NCI-H446 treated with DMSO at 0.1 percent for 48 hours (cell line): ENCODE results near the gene A4GNT.
"Not testable (repeated sequence)": the region's sequence is repeated elsewhere in the genome, so short reads cannot be mapped to it uniquely, and the experiment has no call there.

Source experiments
- DNase-seq: peaks from one replicate; lab custom pipeline; 2025; lab: John Stamatoyannopoulos, UW

The A4GNT gene

DNA sequence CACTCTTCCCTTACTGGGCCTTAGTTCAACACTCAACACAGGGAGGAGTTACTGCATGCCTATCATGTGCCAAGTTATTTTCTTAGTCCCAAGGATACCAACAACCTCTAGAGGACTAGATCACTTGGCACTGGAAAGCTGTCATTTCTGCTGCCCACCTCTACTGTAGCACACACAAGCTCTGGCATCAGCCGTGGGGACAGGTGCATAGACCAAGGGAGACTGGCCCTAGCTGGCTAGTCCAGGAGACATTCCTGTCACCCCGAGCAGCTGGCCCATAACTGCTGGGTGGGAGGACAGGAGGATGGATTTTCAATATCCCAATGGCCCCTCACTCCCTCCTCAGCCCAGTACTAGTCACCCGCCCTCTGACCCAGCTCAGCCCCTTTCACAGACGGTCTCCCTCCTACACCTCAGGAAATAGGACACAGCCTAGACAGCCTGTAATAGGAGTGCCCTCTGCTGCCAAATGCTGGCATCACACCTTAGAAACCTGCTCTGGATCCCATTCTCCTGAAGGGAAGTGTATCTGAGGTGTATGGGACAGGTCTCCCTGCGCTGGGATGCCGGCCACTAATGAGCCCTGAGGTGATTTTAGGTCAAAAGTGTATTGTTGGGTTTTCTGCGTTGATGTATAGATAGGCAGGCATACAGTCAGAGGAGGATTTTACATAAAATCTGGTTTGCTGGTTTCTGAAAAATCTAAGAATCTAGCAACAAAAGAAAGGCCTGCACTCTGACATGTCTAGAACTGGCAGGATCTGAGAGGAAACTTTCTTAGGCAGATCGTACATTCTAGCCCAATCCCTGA is 13.4 kb downstream of the A4GNT start:
- DNase-seq: peak; percentile 48

GRCh38 chr3:138114988-138115971 is 16.9 kb downstream of the A4GNT start, which contains the start of gene DZIP1L:
Gene DZIP1L (minus strand): TSS chr3:138115608. CDS start chr3:138103971, 11,637 bp downstream.
- DNase-seq: peak; percentile 43

DNA sequence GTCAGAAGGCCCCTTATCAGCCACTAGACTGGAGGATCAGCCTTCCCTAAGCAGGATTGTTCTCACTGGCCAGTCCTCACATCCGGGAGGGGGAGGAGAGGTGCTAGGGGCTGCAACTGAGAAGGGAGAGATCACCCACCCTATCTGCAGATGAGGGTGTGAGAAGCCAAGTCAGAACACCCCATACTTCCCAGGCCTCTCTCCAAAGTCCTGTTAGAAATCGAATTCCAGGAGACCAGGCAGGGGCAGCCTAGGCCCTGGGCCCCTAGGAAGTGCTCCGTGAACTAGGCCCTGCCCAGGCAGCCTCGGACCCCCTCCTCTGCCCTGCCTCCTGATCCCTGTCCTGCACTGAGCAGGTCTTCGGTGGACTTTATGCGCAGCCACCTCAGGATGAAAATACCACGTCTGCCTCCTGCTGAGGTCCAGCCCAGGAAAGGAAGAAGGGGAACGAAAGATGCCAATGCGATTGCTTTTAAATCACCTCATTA is 17.7 kb downstream of the A4GNT start:
- no peak for DNase-seq

- DNase-seq: no peak
Observed at GRCh38 chr3:138113326-138113725, 18.9 kb downstream of the A4GNT start.

DNA sequence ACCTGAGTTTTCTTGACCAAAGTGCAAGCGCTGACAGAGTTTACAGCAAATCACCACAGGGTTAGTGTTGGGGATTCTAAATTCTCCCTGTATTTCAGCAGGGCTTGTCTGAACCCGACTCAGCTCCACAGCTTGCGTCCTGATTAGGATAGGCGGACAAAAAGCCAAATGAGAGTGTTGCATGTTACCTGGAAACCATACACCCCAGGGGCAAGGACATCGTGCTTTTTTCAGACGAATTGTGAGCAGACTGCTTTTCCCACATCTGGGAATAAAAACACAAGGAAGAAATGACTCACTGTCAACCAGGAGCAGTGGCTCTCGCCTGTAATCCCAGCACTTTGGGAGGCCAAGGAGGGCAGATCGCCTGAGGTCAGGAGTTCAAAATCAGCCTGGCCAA is 19.8 kb downstream of the A4GNT start:
- DNase-seq: no peak

- no peak for DNase-seq
Observed at GRCh38 chr3:138105598-138105997, 26.6 kb downstream of the A4GNT start.

GRCh38 chr3:138103466-138103865 is 28.7 kb downstream of the A4GNT start:
- DNase-seq: no peak

DNA sequence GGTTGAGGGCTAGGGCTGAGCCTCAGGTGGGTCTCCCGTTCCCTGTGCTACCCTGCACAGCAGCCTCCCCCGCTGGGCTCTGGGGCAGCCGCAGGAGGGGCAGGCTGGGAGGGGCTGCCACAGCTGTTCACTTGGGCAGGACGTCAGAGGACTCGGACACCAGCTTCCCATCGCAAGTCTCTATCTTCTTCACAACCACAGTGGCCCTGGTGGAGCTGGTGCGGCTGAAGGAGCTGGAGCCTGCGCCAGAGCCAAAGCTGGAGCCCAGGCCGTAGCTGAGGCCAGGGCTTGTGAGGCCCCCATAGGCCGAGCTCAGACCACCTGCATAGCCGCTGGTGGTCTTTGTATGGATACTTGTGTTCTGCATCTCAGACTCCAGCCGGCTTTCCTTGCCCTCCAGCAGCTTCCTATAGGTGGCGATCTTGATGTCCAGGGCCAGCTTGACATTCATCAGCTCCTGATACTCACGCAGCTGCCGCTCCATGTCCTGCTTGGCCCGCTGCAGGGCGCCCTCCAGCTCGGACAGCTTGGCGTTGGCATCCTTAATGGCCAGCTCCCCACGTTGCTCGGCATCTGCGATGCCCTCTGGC is 30.7 kb downstream of the A4GNT start:
- DNase-seq: not testable (repeated sequence)

GRCh38 chr3:138099417-138099816 is 32.8 kb downstream of the A4GNT start:
- DNase-seq: no peak

GRCh38 chr3:138097192-138098172 is 34.7 kb downstream of the A4GNT start:
- no peak for DNase-seq

DNA sequence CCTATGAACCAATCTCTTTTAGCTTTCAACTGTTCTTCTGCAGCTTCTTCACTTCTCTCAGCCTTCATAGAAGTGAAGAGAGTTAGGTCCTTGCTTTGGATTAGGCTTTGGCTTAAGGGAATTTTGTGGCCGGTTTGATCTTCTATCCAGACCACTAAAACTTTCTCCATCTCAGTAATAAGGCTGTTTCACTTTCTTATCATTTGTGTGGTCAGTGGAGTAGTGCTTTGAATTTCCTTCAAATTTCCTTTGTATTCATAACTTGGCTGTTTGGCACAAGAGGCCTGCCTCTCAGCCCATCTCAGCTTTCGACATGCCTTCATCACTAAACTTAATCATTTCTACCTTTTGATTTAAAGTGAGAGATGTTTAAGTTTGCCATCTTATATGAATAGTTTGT is 38.5 kb downstream of the A4GNT start:
- DNase-seq: no peak

DNA sequence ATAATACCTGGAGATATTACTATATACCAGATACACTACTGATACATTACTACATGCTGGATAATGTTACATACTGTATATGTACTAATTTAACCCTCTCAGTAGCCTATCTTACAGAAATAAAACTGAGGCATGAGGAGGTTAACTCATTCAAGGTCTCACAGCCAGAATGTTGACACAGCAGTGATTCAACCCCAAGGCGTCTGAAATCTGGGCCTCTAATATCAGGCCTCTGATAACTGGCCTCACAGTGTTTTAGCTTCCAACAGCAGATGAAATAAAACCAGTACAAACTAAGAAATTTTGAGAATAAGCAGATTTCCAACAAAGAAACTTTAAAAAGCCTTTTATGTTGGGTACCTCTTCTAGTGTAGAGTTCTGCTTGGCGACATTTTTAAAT is 40.2 kb downstream of the A4GNT start:
- no peak for DNase-seq

DNA sequence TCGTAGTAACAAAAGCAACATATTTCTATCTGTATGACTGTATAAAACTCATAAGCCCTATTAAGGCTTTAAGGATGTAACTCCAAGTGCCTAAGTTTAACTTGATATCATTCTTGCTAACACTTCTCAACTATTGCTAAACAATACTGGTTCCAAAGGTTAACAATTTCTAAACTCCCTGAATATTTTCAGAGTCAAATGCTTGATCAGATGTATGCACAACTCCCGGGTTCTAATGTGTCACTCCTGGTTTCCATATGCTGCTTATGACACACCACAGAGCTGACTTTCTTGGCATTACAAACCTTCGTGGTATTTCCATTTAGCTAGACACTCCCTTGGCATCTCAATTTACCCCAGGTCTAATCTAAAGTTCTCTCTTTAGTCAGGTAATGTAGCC is 43.1 kb downstream of the A4GNT start:
- no peak for DNase-seq

DNA sequence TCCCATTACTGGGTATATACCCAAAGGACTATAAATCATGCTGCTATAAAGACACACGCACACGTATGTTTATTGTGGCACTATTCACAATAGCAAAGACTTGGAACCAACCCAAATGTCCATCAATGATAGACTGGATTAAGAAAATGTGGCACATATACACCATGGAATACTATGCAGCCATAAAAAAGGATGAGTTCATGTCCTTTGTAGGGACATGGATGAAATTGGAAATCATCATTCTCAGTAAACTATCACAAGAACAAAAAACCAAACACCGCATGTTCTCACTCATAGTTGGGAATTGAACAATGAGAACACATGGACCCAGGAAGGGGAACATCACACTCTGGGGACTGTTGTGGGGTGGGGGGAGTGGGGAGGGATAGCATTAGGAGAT is 46.4 kb downstream of the A4GNT start:
- not testable (repeated sequence) for DNase-seq

DNA sequence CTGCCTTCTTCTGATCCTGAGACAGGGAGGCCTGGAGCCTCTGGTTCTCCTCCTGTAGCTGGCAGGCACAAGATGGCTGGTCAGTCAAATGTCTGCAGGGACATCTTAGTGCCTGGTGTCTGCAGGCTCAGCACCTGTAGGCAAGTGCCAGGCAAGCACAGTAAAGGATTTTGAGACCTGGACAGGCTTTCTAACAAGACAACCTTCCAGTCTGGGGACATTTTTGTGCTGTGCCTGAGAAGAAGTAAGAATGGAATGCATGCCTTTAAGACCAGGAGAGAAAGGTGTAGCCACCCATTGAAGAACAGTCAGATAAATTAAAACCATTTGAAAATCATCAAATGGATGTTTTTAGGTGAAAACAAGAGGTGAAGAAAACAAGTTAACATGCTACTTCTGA is 48.0 kb downstream of the A4GNT start:
- no peak for DNase-seq

DNA sequence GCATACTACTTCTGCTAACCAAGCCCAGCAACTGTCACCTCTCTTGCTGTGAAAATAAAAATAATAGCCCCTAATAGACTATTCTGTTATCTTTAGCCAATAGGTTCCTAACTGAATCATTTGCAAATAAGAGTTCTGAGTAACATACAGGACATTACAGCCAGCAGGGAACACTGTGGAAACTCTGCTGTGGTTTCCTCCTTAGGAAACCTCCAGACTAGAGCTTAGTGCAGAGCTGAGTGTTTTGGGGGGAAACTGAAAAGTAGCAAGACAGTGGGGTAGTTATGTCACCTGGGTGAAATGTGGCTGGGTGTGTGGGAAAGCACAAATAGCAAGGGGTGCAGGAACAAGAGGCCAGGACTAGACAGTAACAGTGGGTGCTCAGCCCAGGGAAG is 49.2 kb downstream of the A4GNT start:
- DNase-seq: no peak

DNA sequence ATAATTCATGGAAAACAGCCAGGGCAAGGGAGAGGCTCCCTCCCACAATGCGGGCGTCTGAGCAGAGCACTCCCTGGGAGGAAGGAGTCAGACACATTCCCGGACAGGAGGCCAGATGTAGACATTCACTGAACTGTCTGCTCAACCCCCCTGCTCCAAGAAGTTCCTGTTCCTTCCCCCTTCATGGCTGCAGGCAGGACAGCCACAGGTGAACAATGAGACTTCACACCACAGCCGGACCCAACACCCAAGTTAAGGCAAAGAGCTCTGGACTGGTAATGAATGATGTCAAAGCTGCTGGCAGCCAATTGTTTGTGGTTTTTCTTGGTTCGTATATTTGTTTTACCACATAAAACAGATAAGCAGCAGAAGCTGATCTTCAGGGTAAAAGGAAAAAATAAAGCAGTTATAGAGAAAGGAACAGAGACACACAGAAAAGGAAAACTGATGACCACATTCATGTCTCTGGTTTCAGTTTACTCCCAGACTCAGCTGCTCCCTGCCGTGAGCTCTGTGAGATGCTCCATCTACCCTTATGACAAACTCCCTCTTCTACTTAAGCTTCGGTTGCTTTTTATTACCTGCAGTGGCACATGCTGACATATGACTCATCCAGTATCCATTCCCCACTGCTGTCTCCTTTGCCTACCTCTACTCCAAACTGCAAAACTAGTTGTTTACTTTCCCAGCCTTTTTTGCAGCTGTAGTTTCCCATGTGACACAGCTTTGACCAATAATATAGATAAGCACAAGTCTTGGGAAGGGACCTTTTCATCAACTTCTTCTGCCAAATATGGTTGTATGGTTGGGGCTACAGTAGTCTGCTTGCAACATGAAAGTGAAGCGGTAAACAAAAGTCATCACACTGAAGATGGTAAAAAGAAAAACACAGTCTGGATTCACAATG is 49.9 kb downstream of the A4GNT start:
- no peak for DNase-seq

DNA sequence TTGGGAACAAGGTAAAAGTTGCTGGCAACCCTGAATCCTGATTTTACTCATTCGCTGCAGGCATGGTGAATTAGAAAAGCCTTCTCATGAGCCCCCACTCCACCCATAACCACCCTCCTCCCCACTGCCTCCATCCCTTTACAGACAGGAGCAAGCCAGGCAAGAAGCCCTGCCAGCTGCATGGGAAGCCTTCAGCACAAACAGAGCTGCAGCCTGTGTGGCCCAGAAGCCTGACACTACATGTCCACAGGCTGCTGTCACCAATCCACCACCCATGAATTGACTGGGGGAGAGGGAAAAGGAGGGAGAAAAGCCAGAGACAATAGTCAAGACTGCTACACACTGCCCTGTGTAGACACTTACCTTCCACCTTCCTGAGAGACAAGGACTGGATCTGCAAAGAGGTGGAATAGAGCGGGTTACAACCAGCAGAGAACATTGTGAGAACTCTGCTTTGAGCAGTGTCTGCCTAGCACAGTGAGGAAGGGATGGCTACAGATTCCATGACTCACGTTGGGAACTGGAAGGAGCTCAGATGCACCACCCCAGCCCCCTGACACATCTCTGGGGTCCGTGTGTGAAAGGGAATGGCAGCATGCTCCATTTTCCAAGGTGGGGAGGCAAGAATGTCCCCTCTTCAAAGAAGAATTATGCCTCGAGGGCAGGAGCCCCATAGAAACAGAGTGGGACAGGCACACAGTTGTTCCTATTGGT is 50.7 kb downstream of the A4GNT start:
- DNase-seq: no peak

DNA sequence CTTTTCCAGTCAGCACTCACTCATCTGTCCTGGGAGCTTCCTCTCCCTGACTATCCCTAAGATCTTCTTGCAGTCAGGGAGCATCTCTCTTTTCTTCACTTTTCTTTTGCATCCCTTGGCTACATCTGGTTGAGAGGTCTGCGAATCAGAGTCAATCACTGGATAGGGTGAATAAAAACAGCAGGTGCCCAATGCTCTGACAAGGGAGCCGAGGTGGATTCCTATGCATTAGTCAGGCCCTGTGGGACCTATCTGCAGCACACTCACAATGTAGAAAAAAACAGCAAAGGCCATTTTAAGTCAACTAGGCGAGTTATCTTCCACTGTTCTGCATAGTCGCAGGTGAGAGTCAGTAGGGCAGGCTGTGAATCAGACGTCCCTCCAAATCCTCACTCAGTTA is 52.3 kb downstream of the A4GNT start:
- DNase-seq: no peak
